Mucosa of descending colon (tissue), 3 donors: ENCODE data around the gene GBP4. TPM values are rescaled to one million over a fixed set of nuclear protein-coding genes. Genes with fewer than 3 reads are reported as not detected.

Source experiments
- ATAC-seq: fragments of 200-7000 bp; cut with Tn5 transposase; one replicate; pipeline ENCODE4 v1.9.1; 2020; ENCODE audit warnings: mild to moderate bottlenecking, moderate library complexity
- DNase-seq, 3 donors: peaks; one replicate each; pipeline ENCODE4 v3.0.0-alpha.2; 2020
- H3K36me3 ChIP-seq: fragments of 200-600 bp; one replicate; pipeline ENCODE4 v1.8.0; 2021; ENCODE audit warnings: low read depth, mild to moderate bottlenecking
- H3K4me1 ChIP-seq: fragments of 200-600 bp; one replicate; pipeline ENCODE4 v1.8.0; 2021; ENCODE audit warnings: low read depth, mild to moderate bottlenecking
- H3K4me3 ChIP-seq: fragments of 200-600 bp; one replicate; pipeline ENCODE4 v1.8.0; 2021; ENCODE audit warnings: mild to moderate bottlenecking
- H3K9me3 ChIP-seq: fragments of 200-600 bp; one replicate; pipeline ENCODE4 v1.8.0; 2021; ENCODE audit warnings: mild to moderate bottlenecking
- CTCF ChIP-seq: fragments of 200-600 bp; IDR thresholded peaks from one replicate; pipeline ENCODE4 v1.8.0; 2022; ENCODE audit warnings: antibody characterized with exemption, mild to moderate bottlenecking
- intact Hi-C, 2 donors: fragments of 100-400 bp; cut with DNase I in 1 of 2; cut with micrococcal nuclease in 1 of 2; formaldehyde crosslinking; loops; one replicate each; pipeline versions ENCODE4 v1.11.0 to v1.11.1; 2022; cut with DNase I, micrococcal nuclease
- total RNA-seq, 3 donors: library from RNA; stranded (reverse); fragmentation: NEBNext Ultra II Directional in 2 of 3; extraction: Animal tissue kit (Norgen Biotek cat#: 25700) in 2 of 3; gene quantifications; one replicate each; pipeline versions ENCODE4 v1.2.1 to v1.2.4, GENCODE V29; 2021 to 2023
- donor health status: DM: no; HTN: no; CAD: no; lungs with moderate emphysema.
- donor health status: DM: no; HTN: no; CAD: no.
- donor health status: DM: no; HTN: yes; CAD: no.

The GBP4 gene
- total RNA-seq, 3 donors from 2014 or later = 2.6 to 7.9 (median 7.5) TPM

GRCh38 chr1:89170170-89171066 is 28.3 kb downstream of the GBP4 start:
- TF ChIP-seq CTCF = no peak
- Histone ChIP-seq H3K4me3 (no peak overlapping the region), H3K36me3 (no peaks in the 10 kb centered on the region), H3K4me1 (no peaks in the 10 kb centered on the region), H3K9me3 (no peaks in the 10 kb centered on the region)
- intact Hi-C loops = no loop called here
- DNase-seq = no peak
- no peak for ATAC-seq

GRCh38 chr1:89169166-89169565 is 29.6 kb downstream of the GBP4 start:
- H3K4me1 ChIP-seq = no peaks in the 10 kb centered on the region
- H3K9me3 ChIP-seq = no peaks in the 10 kb centered on the region
- ATAC-seq (no peak), DNase-seq (no peak)
- H3K4me3 ChIP-seq = no peak overlapping the region
- no peak for TF ChIP-seq CTCF
- H3K36me3 ChIP-seq = no peaks in the 10 kb centered on the region
- intact Hi-C loops = no loop called here

- no peak for TF ChIP-seq CTCF
- H3K4me1 ChIP-seq = no peaks in the 10 kb centered on the region
- ATAC-seq (no peak), DNase-seq (no peak)
- no peaks in the 10 kb centered on the region for H3K9me3 ChIP-seq
- intact Hi-C loops = no loop called here
- no peak overlapping the region for H3K4me3 ChIP-seq
- no peaks in the 10 kb centered on the region for H3K36me3 ChIP-seq
Measured at GRCh38 chr1:89167590-89168230, 31.0 kb downstream of the GBP4 start.

GRCh38 chr1:89166705-89167104 is 32.0 kb downstream of the GBP4 start:
- ATAC-seq (no peak), DNase-seq (no peak)
- H3K9me3 ChIP-seq = no peaks in the 10 kb centered on the region
- intact Hi-C loops = no loop called here
- H3K4me3 ChIP-seq = no peak overlapping the region
- no peaks in the 10 kb centered on the region for H3K36me3 ChIP-seq
- no peak for TF ChIP-seq CTCF
- H3K4me1 ChIP-seq = no peaks in the 10 kb centered on the region

GRCh38 chr1:89165811-89166210 is 32.9 kb downstream of the GBP4 start:
- Histone ChIP-seq H3K4me3 (no peak overlapping the region), H3K4me1 (no peaks in the 10 kb centered on the region), H3K36me3 (no peaks in the 10 kb centered on the region), H3K9me3 (peaks cover 2% of the 10 kb centered on the region)
- ATAC-seq (no peak), DNase-seq (no peak)
- intact Hi-C loops = no loop called here
- TF ChIP-seq CTCF = no peak
